HG03025 (cell line): ENCODE data around the gene C5orf24.
"Not testable (repeated sequence)": the region's sequence is repeated elsewhere in the genome, so short reads cannot be mapped to it uniquely, and the experiment has no call there.

ENCODE experiments used
- ATAC-seq: cut with Tn5 transposase; IDR thresholded peaks from one replicate; pipeline ENCODE4 v1.9.1; 2021; ENCODE audit warnings: mild to moderate bottlenecking, moderate library complexity; ENCODE audit not compliant: unreplicated experiment, low FRiP score

Gene C5orf24

DNA sequence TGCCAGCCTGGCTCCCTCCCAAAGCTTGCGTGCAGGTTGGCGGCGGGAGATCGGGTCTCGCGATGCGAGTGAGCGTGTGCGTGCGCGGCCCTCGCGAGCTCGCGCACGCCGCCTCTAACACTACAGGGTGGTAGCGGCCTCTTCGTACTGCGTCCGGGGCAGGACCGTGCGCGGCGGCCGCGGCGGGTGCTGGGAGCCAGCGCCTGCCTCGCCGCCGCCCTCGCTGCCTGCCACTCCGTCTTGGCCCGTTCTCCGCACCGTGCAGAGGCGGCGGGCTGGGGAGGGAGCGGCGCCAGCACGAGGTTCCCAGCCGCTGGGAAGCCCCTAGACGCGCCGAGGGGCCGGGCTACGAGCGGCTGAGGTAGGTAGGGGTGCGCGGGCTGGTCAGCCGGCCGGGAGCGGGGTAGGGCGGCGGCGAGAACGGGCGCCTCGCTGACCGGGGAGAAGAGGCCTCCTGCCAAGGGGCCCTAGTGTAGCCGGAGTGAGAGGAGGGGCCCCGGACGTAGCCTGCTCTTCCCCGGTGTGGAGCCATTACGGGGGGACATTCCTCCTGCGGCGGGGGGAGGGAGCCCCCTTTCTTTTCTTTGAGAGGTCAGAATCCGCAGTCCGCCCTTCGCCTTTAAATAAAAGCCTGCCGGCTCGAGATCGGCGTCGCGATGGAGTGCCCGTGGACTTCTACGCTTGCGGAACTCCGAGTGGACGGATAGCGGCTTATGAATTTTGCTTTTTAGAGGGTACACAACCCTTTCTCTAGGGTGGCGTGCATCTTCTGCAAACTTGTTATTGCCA is at the start of gene C5orf24:
Gene C5orf24 (plus strand): TSS at position 117 of the 789 bp plus-strand sequence. CDS start 8,933 bp downstream, outside the sequence.
- ATAC-seq = peak; percentile 91

DNA sequence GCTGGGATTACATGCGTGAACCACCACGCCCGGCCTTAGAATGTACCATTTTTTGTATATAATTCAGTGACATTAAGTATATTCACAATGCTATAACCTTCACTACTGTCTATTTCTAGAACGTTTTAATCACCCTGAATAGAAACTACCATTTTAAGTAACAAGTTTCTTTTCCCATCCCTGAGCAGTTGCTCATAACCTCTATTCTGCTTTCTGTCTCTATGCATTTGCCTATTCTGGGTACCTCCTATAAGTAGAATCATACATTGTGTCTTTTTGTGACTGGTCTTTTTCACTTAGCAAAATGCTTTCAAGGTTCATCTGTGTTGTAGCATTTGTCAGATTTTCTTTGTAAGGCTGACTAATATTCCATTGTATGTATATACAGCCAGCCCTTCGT is 47.3 kb upstream of the C5orf24 start:
- ATAC-seq = no peak

DNA sequence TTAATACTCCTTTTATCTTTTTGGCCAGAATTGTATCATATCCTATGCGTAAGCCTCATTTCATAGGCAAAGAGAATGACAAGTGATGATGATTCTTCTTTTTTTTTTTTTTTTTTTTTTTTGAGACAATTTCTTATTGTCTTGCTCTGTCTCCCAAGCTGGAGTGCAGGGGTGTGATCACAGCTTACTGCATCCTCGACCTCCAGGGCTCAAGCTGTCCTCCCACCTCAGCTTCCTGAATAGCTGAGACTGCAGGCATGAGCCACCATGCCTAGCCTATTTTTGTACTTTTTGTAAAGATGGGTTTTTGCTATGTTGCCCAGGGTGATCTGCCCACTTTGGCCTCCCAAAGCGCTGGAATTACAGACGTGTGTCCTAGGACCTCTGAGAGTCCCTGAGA is 41.9 kb upstream of the C5orf24 start:
- ATAC-seq = no peak

DNA sequence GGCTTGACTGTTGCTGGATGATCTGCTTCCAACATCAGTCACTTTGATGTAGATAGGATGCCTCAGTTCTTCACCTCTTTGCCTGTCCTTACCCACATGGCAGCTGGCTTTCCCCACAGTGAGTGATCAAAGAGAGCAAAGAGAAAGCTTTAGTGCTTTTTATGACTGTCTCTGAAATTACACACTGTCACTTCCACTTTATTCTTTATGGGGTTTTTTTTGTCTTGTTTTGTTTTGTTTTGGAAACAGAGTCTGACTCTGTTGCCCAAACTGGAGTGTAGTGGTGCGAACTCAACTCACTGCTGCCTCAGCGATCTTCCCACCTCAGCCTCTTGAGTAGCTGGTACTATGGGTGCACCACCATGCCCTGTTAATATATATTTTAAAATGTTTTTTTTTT is 32.4 kb upstream of the C5orf24 start:
- ATAC-seq = no peak

DNA sequence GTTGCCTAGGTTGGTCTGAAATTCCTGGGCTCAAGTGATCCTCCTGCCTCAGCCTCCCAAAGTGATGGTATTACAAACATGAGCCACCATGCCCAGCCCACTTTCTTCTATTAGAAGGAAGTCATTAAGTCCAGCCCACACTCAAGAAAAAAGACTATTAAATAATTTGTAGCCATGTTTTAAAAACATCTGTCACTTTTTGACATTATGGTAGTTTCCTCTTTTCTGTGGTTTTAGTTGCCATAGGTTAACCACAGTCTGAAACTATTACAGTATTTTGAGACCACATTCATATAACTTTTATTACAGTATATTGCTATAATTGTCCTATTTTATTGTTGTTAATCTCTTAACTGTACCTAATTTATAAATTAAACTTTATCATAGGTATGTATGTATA is 31.9 kb upstream of the C5orf24 start:
- no peak for ATAC-seq

DNA sequence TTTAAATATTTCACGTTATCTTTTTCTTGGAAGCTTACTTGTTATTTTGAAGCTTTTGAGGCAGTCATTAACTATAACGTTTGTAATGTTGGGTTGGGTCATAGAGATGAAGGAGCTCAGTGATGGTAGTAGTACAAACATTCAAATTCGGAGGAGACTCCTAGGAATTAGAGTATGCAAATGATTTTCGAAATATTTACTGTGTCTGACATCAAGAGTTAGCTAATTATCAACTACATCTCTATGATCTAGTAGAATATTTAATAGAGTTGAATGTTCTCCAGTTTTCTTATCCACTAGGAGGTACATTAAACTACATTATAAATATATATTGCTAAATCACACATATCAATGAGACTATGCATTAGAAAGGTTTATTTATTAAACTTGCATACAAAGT is 28.8 kb upstream of the C5orf24 start:
- no peak for ATAC-seq

DNA sequence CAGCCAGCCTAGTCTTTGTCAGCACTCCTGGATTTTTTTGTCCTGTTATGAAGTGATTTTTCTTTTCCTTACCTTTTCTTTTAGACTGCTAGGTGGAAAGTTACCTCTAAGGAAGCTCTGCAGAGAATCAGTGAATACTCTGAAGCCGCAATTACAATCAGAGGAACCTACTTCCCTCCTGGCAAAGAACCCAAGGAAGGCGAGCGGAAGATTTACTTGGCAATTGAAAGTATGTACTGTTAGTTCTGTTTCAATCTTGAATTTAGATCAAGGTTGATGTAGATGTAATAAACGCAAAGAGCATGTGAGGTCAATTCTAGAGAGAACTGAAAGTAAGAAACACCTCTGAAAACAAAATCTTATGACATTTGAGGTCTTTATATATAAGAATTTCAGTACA is 27.0 kb upstream of the C5orf24 start:
- no peak for ATAC-seq

DNA sequence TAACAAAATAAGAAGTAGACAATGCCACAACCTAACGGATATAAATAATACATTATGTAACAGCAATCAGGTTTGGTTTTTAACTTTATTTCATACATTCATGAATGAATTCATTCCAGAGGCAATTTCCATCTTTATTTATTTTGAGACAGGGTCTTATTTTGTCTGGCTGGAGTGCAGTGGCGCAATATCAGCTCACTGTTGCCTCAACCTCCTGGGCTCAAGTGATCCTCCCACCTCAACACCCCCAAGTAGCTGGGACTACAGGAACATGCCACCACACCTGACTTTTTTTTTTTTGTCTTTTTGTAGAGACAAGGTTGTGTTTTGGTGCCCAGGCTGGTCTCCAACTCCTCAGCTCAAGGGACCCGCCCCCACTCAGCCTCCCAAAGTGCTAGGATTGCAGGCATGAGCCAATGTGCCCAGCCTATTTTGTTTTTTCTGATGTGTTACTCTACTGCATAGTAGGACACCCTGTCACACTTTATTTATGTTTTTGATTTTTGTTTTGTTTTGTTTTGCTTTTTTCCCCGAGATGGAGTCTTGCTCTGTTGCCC is 26.3 kb upstream of the C5orf24 start:
- ATAC-seq = no peak

DNA sequence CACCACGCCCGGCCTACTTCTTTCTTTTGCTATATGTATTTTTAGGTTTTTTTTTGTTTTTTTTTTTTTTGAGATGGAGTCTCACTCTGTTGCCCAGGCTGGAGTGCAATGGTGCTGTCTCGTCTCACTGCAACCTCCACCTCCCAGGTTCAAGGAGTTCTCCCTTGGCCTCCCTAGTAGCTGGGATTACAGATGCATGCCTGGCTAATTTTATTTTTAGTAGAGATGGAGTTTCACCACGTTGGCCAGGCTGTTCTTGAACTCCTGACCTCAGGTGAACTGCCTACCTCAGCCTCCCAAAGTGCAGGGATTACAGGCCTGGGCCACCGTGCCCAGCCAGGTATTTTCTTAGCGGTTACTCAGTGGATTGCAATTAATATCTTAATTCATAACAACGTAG is 23.9 kb upstream of the C5orf24 start:
- ATAC-seq = no peak

DNA sequence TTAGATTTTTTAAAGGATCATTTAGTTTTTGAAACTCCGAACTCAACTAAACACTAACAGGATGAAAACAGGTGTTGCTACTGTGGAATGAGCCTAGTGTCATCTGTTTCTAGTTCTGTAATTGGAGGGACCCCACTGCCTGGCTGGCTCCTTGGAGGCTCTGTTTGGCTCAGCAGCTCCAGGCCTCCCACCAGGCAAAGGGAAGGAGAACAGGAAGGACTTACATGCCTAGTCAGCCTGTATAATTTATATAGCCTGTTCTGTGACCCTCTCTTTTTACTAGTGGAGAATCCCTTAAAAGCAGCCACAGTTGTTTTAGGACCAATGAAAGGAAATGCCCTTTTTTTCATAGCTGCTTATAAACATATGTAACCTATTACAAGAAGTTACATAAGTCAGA is 21.1 kb upstream of the C5orf24 start:
- ATAC-seq = no peak

DNA sequence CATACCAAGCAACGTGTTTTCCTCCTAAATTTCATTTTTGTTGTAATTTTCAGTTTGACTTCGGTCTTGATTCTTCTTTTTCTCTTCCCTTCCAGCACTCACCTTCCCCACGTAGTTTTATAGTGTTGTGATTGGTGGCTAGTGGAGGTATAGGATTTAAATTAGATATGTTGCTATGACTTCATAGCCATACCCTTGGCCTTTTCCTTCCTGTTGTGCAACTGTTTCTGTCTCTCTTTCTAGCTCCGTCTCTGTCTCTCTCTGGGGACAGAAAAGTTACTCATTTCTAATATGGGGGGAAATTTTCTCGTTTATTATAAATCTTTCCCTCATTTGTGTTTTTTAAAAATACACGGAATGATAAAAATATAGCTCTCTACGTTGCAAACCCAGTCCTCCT is 20.6 kb upstream of the C5orf24 start:
- no peak for ATAC-seq

GRCh38 chr5:134833340-134834032 is 12.3 kb upstream of the C5orf24 start:
- ATAC-seq = no peak

DNA sequence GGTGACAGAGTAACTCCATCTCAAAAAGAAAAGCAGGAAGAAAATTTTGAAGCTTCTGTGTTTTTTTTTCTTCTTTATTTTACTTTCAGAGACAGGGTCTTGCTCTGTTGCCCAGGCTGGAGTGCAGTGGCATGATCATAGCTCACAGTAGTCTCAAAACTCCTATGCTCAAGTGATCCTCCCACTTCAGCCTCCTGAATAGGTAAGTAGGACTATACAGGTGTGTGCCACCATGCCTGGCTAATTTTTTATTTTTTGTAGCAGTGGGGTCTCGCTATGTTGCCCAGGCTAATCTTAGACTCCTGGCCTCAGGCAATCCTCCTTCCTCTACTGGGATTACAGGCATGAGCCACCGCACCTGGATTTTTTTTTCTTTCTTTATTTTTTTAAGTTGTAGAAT is 10.1 kb upstream of the C5orf24 start:
- ATAC-seq = no peak

- no peak for ATAC-seq
Measured at GRCh38 chr5:134837530-134838181, 8.1 kb upstream of the C5orf24 start.

DNA sequence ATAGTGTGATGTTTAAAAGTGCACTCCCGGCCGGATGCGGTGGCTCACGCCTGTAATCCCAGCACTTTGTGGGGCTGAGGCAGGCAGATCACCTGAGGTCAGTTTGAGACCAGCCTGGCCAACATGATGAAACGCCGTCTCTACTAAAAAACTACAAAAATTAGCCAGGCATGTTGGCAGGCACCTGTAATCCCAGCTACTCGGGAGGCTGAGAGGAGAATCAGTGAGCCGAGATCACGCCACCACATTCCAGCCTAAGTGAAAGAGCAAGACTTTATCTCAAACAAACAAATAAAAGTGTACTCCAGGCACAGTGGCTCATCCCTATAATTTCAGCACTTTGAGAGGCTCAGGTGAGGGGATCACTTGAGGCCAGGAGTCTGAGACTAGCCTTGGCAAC is 7.4 kb upstream of the C5orf24 start:
- not testable (repeated sequence) for ATAC-seq

DNA sequence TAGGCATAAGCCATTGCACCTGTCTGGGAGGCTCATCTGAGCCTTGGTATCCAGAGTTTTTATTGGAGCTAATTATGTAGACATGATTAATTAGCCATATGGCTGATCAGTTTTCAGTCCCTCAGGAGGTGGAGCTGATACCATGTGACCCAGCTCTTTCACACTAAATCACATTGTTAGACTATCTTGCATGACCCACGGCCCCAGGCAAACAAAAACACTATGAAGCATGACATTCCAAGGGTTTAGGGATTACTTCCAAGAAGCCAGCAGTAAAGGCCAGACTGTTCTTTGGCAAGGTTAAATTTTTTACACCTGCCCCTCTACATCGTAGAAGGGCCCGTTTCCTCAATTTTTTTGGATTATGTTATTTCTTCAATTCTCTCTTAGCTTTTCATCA is 5.0 kb upstream of the C5orf24 start:
- ATAC-seq = no peak

- no peak for ATAC-seq
Measured at GRCh38 chr5:134844252-134844651, 1.5 kb upstream of the C5orf24 start.

DNA sequence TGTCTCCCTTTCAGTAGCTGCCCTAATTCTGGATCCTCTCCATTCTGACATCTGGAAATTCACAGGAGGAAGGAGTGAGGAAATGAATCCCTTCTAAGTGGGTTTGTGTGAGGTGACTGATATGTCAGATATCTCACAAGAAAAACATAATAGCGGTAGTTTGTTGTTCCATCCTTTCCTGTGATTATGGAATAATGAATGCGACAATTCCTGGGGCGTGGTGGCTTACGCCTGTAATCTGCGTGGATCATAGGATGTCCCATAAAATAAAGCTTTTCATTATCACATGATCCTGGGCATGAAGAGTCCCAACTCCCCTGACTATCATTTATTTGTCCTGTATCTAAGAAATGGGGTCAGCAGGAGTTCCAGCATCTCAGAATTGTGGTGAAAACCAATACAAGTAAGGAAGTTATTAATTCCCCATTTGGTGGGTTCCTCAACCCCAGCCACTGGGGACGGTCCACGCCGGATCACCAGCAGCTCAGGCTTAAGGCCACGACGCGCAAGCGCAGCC is 375 bp upstream of the C5orf24 start:
- no peak for ATAC-seq

- ATAC-seq = peak; percentile 4
Measured at GRCh38 chr5:134846641-134846960, 833 bp downstream of the C5orf24 start.

GRCh38 chr5:134849434-134849933 is 3.7 kb downstream of the C5orf24 start:
- not testable (repeated sequence) for ATAC-seq
